Activated T-helper 2 cell treated with anti-CD3 and anti-CD28 coated beads, Interferon-gamma antibody, Interleukin-2, Interleukin-4, amounts not matched to agents 10 μg/mL and 5 μg/mL and 100 μg/mL, durations not matched to agents 14 hours and 24 hours and 36 hours (primary cell): ENCODE measurements around the gene KRT5. TPM values are rescaled to one million over a fixed set of nuclear protein-coding genes. Genes with fewer than 3 reads are reported as not detected.

Source experiments
- DNase-seq: peaks from one replicate; pipeline ENCODE4 v3.0.0; 2021; ENCODE audit warnings: low spot score
- H3K27ac Mint-ChIP-seq: one replicate; pipeline ENCODE4 v1.8.0; 2021; ENCODE audit warnings: mixed read lengths
- H3K27me3 Mint-ChIP-seq: one replicate; pipeline ENCODE4 v1.8.0; 2021; ENCODE audit warnings: low read depth, mixed read lengths
- H3K36me3 Mint-ChIP-seq: one replicate; pipeline ENCODE4 v1.8.0; 2021; ENCODE audit warnings: low read depth, mixed read lengths
- H3K4me1 Mint-ChIP-seq: one replicate; pipeline ENCODE4 v1.8.0; 2021; ENCODE audit warnings: low read depth, mixed read lengths
- H3K4me3 Mint-ChIP-seq: one replicate; pipeline ENCODE4 v1.8.0; 2021; ENCODE audit warnings: low read depth, mild to moderate bottlenecking, moderate library complexity, mixed read lengths
- H3K9me3 Mint-ChIP-seq: one replicate; pipeline ENCODE4 v1.8.0; 2021; ENCODE audit warnings: mixed read lengths
- intact Hi-C: fragments of 100-400 bp; cut with micrococcal nuclease; formaldehyde crosslinking; loops from one replicate; pipeline ENCODE4 v1.15.1; 2023
- total RNA-seq: library from RNA; stranded (reverse); gene quantifications from 2 replicates; pipeline ENCODE4 v1.2.3, GENCODE V29; 2022

KRT5 gene
- not detected in 2 replicates for total RNA-seq

- Mint-ChIP-seq H3K27ac (no peak within 1 kb of the TSS), H3K27me3 (no peaks in the 10 kb centered on the region), H3K36me3 (no peaks in the 10 kb centered on the region), H3K4me3 (no peak within 1 kb of the TSS), H3K9me3 (no peaks in the 10 kb centered on the region), H3K4me1 (no peaks in the 10 kb centered on the region)
- DNase-seq: no peak
- intact Hi-C loops: no loop called here
Measured at GRCh38 chr12:52519826-52520662, at the start of gene KRT5. Gene KRT5 (minus strand): TSS chr12:52520394. CDS start chr12:52520296, 98 bp downstream.

GRCh38 chr12:52568111-52568510 lies 47.9 kb upstream of the KRT5 start:
- DNase-seq: no peak
- Mint-ChIP-seq H3K27me3 (peaks cover 11% of the 10 kb centered on the region), H3K4me3 (no peak overlapping the region), H3K27ac (no peak overlapping the region), H3K36me3 (no peaks in the 10 kb centered on the region), H3K9me3 (no peaks in the 10 kb centered on the region), H3K4me1 (no peaks in the 10 kb centered on the region)
- intact Hi-C loops: no loop called here

- intact Hi-C loops: no loop called here
- H3K27ac Mint-ChIP-seq: no peak overlapping the region
- no peaks in the 10 kb centered on the region for H3K36me3 Mint-ChIP-seq
- no peak overlapping the region for H3K4me3 Mint-ChIP-seq
- no peaks in the 10 kb centered on the region for H3K4me1 Mint-ChIP-seq
- H3K9me3 Mint-ChIP-seq: no peaks in the 10 kb centered on the region
- no peak for DNase-seq
- H3K27me3 Mint-ChIP-seq: peaks cover 11% of the 10 kb centered on the region
Measured at GRCh38 chr12:52566847-52567291, 46.7 kb upstream of the KRT5 start.

GRCh38 chr12:52564582-52564981 lies 44.4 kb upstream of the KRT5 start:
- Mint-ChIP-seq H3K4me3 (no peak overlapping the region), H3K27ac (no peak overlapping the region), H3K36me3 (no peaks in the 10 kb centered on the region), H3K4me1 (no peaks in the 10 kb centered on the region), H3K9me3 (no peaks in the 10 kb centered on the region), H3K27me3 (peaks cover 15% of the 10 kb centered on the region)
- no peak for DNase-seq
- intact Hi-C loops: no loop called here

- Mint-ChIP-seq H3K4me3 (no peak overlapping the region), H3K27ac (no peak overlapping the region), H3K27me3 (peaks cover 15% of the 10 kb centered on the region), H3K4me1 (no peaks in the 10 kb centered on the region), H3K36me3 (no peaks in the 10 kb centered on the region), H3K9me3 (no peaks in the 10 kb centered on the region)
- DNase-seq: no peak
- intact Hi-C loops: no loop called here
Measured at GRCh38 chr12:52561880-52562449, 41.8 kb upstream of the KRT5 start.

GRCh38 chr12:52559979-52560378 lies 39.8 kb upstream of the KRT5 start:
- intact Hi-C loops: no loop called here
- Mint-ChIP-seq H3K4me1 (no peaks in the 10 kb centered on the region), H3K27me3 (peaks cover 9% of the 10 kb centered on the region), H3K36me3 (no peaks in the 10 kb centered on the region), H3K4me3 (no peak overlapping the region), H3K9me3 (no peaks in the 10 kb centered on the region), H3K27ac (no peak overlapping the region)
- no peak for DNase-seq

- Mint-ChIP-seq H3K9me3 (no peaks in the 10 kb centered on the region), H3K27ac (no peak overlapping the region), H3K27me3 (peaks cover 8% of the 10 kb centered on the region), H3K36me3 (no peaks in the 10 kb centered on the region), H3K4me1 (no peaks in the 10 kb centered on the region), H3K4me3 (no peak overlapping the region)
- no peak for DNase-seq
- intact Hi-C loops: no loop called here
Measured at GRCh38 chr12:52558781-52559445, 38.7 kb upstream of the KRT5 start.

GRCh38 chr12:52557476-52557875 lies 37.3 kb upstream of the KRT5 start:
- no peaks in the 10 kb centered on the region for H3K9me3 Mint-ChIP-seq
- H3K27ac Mint-ChIP-seq: no peak overlapping the region
- peaks cover 8% of the 10 kb centered on the region for H3K27me3 Mint-ChIP-seq
- intact Hi-C loops: no loop called here
- H3K36me3 Mint-ChIP-seq: no peaks in the 10 kb centered on the region
- no peak overlapping the region for H3K4me3 Mint-ChIP-seq
- H3K4me1 Mint-ChIP-seq: no peaks in the 10 kb centered on the region
- no peak for DNase-seq

- intact Hi-C loops: no loop called here
- H3K27ac Mint-ChIP-seq: no peak overlapping the region
- no peak overlapping the region for H3K4me3 Mint-ChIP-seq
- no peaks in the 10 kb centered on the region for H3K36me3 Mint-ChIP-seq
- peaks cover 7% of the 10 kb centered on the region for H3K27me3 Mint-ChIP-seq
- H3K4me1 Mint-ChIP-seq: no peaks in the 10 kb centered on the region
- DNase-seq: no peak
- no peaks in the 10 kb centered on the region for H3K9me3 Mint-ChIP-seq
Measured at GRCh38 chr12:52555577-52555976, 35.4 kb upstream of the KRT5 start.

GRCh38 chr12:52552681-52553195 lies 32.5 kb upstream of the KRT5 start, which contains the start of gene KRT71:
Gene KRT71 (minus strand): TSS chr12:52553145. CDS start chr12:52553077, 68 bp downstream.
- no peak within 1 kb of the TSS for H3K27ac Mint-ChIP-seq
- no peaks in the 10 kb centered on the region for H3K9me3 Mint-ChIP-seq
- no peak within 1 kb of the TSS for H3K4me3 Mint-ChIP-seq
- H3K4me1 Mint-ChIP-seq: no peaks in the 10 kb centered on the region
- intact Hi-C loops: no loop called here
- H3K36me3 Mint-ChIP-seq: no peaks in the 10 kb centered on the region
- H3K27me3 Mint-ChIP-seq: peaks cover 7% of the 10 kb centered on the region
- DNase-seq: no peak

- H3K27me3 Mint-ChIP-seq: peaks cover 7% of the 10 kb centered on the region
- intact Hi-C loops: no loop called here
- no peaks in the 10 kb centered on the region for H3K4me1 Mint-ChIP-seq
- H3K4me3 Mint-ChIP-seq: no peak overlapping the region
- H3K27ac Mint-ChIP-seq: no peak overlapping the region
- DNase-seq: no peak
- H3K36me3 Mint-ChIP-seq: no peaks in the 10 kb centered on the region
- H3K9me3 Mint-ChIP-seq: no peaks in the 10 kb centered on the region
Measured at GRCh38 chr12:52552055-52552454, 31.9 kb upstream of the KRT5 start.

GRCh38 chr12:52551216-52551865 lies 31.1 kb upstream of the KRT5 start:
- no peaks in the 10 kb centered on the region for H3K9me3 Mint-ChIP-seq
- no peak for DNase-seq
- no peaks in the 10 kb centered on the region for H3K4me1 Mint-ChIP-seq
- no peak overlapping the region for H3K27ac Mint-ChIP-seq
- H3K4me3 Mint-ChIP-seq: no peak overlapping the region
- no peaks in the 10 kb centered on the region for H3K36me3 Mint-ChIP-seq
- intact Hi-C loops: no loop called here
- peaks cover 7% of the 10 kb centered on the region for H3K27me3 Mint-ChIP-seq
